AG04450 (cell line): ENCODE measurements around the gene FOSL2. TPM values are rescaled to one million over a fixed set of nuclear protein-coding genes. Genes with fewer than 3 reads are reported as not detected.
A peak's percentile ranks its signal among the peaks of the same experiment; 100 is the strongest.

Experiments
- CTCF ChIA-PET: fragments of 300-600, 350-600 bp; formaldehyde crosslinking; extraction: SDS; loops from one replicate; lab custom pipeline; 2022; ENCODE audit warnings: antibody characterized with exemption, inconsistent platforms; lab: Charles Lee
- POLR2A ChIA-PET: fragments of 350-600 bp; formaldehyde crosslinking; extraction: SDS; loops from one replicate; lab custom pipeline; 2021; ENCODE audit warnings: antibody characterized with exemption, inconsistent platforms; lab: Yijun Ruan, JAX
- DNase-seq: peaks from one replicate; pipeline ENCODE4 v3.0.0-alpha.2; 2011; ENCODE audit warnings: low read depth, low spot score
- H3K27ac ChIP-seq: one replicate; pipeline ENCODE4 v1.5.1; 2012; ENCODE audit warnings: low read depth, low read length, control low read depth
- H3K27me3 ChIP-seq: one replicate; pipeline ENCODE4 v1.6.0; 2012; ENCODE audit warnings: low read length; ENCODE audit not compliant: control insufficient read depth, insufficient read depth
- H3K4me3 ChIP-seq: 2 replicates; pipeline ENCODE4 v1.5.1; 2011; ENCODE audit warnings: mild to moderate bottlenecking, low read depth, low read length, control low read depth
- H3K9me3 ChIP-seq: 2 replicates; pipeline ENCODE4 v1.5.1; 2012; ENCODE audit warnings: low read length; ENCODE audit not compliant: control insufficient read depth, insufficient read depth
- polyA plus RNA-seq: library from polyadenylated mRNA; depleted of rRNA; stranded (reverse); fragments of >200 nt; gene quantifications from 2 replicates; pipeline ENCODE4 v1.2.3, GENCODE V29; 2011
- TF ChIP-seq, protein P1 (sequence below): IDR thresholded peaks from 2 replicates; pipeline ENCODE4 v1.5.1; 2011; ENCODE audit warnings: low read depth, low read length, control low read depth, inconsistent platforms

Gene FOSL2
- polyA plus RNA-seq, 1 experiment, result 45.3 TPM

DNA sequence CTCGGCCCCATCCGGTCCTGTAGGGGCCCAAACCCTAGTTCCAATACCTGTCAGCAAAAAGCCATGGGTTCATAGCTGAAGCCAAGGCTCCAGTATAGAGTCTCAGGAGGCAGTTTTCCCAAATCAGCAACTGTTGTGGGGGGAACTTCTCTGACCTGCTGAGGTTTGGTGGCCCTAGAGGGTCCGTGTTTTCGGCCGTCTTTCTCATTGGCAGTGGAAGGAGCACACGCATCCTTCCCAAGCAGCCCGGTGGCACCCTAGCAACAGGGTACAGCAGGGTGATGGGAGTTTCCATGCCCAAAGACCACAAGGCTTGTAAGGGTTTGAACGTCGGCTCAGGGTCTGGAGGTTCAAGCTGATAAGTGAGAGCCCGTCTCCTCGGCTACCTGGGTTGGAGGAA lies 6.6 kb downstream of the FOSL2 start:
- TF ChIP-seq, protein P1, sequence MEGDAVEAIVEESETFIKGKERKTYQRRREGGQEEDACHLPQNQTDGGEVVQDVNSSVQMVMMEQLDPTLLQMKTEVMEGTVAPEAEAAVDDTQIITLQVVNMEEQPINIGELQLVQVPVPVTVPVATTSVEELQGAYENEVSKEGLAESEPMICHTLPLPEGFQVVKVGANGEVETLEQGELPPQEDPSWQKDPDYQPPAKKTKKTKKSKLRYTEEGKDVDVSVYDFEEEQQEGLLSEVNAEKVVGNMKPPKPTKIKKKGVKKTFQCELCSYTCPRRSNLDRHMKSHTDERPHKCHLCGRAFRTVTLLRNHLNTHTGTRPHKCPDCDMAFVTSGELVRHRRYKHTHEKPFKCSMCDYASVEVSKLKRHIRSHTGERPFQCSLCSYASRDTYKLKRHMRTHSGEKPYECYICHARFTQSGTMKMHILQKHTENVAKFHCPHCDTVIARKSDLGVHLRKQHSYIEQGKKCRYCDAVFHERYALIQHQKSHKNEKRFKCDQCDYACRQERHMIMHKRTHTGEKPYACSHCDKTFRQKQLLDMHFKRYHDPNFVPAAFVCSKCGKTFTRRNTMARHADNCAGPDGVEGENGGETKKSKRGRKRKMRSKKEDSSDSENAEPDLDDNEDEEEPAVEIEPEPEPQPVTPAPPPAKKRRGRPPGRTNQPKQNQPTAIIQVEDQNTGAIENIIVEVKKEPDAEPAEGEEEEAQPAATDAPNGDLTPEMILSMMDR, result no peak
- ChIA-PET POLR2A (no interaction called here), CTCF (no interaction called here)
- Histone ChIP-seq H3K27ac (peak overlapping the region; percentile 39), H3K4me3 (peak overlapping the region; percentile 14; the same call in 1 of the 2 replicates), H3K27me3 (no peaks in the 10 kb centered on the region), H3K9me3 (no peaks in the 10 kb centered on the region; the same call in 1 of the 2 replicates)
- DNase-seq, result no peak

DNA sequence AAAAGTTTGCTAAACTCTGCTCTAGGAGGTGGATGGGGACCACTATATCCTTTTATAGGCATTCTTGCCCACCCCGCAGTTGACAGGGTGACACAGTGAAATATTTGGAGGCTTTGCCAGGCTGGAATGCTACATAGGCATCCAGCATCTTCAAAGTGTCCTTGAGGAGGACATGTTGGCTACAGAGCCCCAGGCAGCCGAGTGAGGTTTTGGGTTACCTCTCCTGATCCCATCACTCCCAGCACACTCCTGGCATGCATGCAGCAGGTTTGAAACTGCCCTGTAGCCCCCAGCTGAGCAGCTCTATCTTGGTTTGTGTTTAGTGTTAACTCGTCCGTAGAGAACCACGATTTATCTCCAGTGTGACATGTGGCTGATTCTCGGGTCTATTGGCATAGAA lies 7.3 kb downstream of the FOSL2 start:
- DNase-seq, result no peak
- TF ChIP-seq, protein P1, result no peak
- no peaks in the 10 kb centered on the region for H3K9me3 ChIP-seq
- peak overlapping the region; percentile 10; the same call in 1 of the 2 replicates for H3K4me3 ChIP-seq
- ChIA-PET CTCF (no interaction called here), POLR2A (no interaction called here)
- peak overlapping the region; percentile 31 for H3K27ac ChIP-seq
- no peaks in the 10 kb centered on the region for H3K27me3 ChIP-seq

DNA sequence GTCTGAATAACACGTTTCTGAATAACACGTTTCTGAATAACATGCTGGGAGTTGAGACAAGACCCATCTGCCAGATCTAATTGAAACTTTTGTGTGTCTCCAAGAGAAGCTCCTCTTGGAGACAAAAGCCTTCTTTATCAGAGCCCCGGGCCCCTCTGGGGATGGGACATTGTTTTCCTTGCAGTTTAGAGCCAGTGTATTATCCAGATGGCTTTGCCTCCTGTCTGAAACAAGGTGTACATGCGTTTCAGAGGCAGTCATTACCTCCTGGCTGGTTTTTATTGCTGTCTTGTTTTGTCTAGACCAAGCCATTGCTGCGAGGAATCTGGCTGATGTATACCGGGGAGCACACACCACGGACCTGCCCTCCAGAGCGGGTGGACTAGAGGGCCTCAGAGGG lies 7.8 kb downstream of the FOSL2 start:
- no peak for DNase-seq
- CTCF ChIA-PET, result no interaction called here
- peak overlapping the region; percentile 31 for H3K27ac ChIP-seq

DNA sequence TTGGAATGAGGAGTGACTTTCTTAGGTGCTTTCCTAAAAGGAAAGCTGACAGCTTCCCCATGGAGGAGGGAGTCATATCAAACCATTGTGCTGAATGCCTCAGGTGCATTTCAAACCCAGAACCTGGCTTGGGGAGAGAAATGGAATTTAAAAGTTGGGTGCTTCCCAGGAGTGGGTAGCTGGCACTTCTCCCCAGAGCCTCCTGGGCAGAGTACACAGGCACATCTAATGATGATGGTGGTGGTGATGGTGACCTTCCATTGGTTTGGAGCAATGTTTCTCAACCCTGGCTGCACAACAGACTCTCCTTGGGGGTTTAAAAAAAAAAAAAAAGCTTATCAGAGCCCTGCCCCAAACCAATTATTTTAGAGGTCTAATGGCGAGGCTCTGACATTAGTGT lies 8.3 kb downstream of the FOSL2 start:
- DNase-seq, result no peak
- no peak overlapping the region for H3K4me3 ChIP-seq
- no peak overlapping the region for H3K27ac ChIP-seq
- CTCF ChIA-PET, result interaction anchor here (1.2 kb wide), 2 partner anchors 646 to 717 kb away, joined by 3 read pairs; no protein-coding TSS in a partner anchor
- no peaks in the 10 kb centered on the region for H3K27me3 ChIP-seq
- POLR2A ChIA-PET, result no interaction called here
- no peaks in the 10 kb centered on the region for H3K9me3 ChIP-seq
- TF ChIP-seq, protein P1, result no peak

More for the DNA sequence above, 7.8 kb downstream of the FOSL2 start:
- H3K9me3 ChIP-seq, result no peaks in the 10 kb centered on the region
- no peaks in the 10 kb centered on the region for H3K27me3 ChIP-seq
- POLR2A ChIA-PET, result no interaction called here
- TF ChIP-seq, protein P1, result no peak
- peak overlapping the region; percentile 10; the same call in 1 of the 2 replicates for H3K4me3 ChIP-seq

DNA sequence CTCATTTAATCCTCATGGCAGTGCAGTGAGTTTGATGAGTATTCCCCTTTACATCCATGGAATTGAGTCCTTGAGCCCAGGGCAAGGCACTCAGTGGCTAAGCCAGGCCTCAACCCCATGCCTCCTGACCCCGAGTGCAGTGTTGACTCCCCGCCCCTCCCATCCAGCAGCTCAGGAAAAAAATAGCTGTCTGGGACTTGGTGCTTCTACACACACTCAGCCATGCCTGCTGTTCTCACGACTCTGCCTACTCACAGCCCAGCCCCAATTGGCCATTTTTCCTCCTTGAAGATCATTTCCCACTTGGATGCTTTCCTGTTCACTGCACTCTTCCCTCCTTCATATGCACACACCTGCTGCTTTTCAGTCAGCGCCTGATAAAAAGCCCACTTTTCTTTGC lies 8.8 kb downstream of the FOSL2 start:
- ChIA-PET CTCF (interaction anchor here (1.2 to 1.6 kb wide), 3 partner anchors 647 to 718 kb away, joined by 3 to 10 read pairs (median 3); no protein-coding TSS in a partner anchor), POLR2A (interaction anchor here (0.7 kb wide), 2 partner anchors 51 to 421 kb away, joined by 3 read pairs; no protein-coding TSS in a partner anchor)
- no peak overlapping the region for H3K4me3 ChIP-seq
- peak overlapping the region; percentile 21 for H3K27ac ChIP-seq
- TF ChIP-seq, protein P1, result no peak
- no peak for DNase-seq
- H3K9me3 ChIP-seq, result no peaks in the 10 kb centered on the region
- no peaks in the 10 kb centered on the region for H3K27me3 ChIP-seq
